ENCODE data around the gene CERS6. TPM values are rescaled to one million over a fixed set of nuclear protein-coding genes. Genes with fewer than 3 reads are reported as not detected.

Gene CERS6
- total and polyA plus RNA-seq, 2 of the 8 experiments (the other 6 are each of a cell fraction or from before 2014, with no cell fraction given): 6.8 to 28.2 TPM

GRCh38 chr2:168686452-168687191, 230.6 kb downstream of the CERS6 start:
- Histone ChIP-seq H3K18ac (ENCODE audit: extremely low read depth, low read length) (no peak overlapping the region), H2AFZ (ENCODE audit: low read length) (no peak overlapping the region), H4K5ac (ENCODE audit: insufficient read length, low read depth, low read length) (no peak overlapping the region), H3K9me3 (ENCODE audit: insufficient read depth in 2 of 2, low read depth in 1 of 2, low read length in 1 of 2) (no peaks in the 10 kb centered on the region), H3K27me3 (replicated peaks in 1 of 4; ENCODE audit: control insufficient read depth in 3 of 4, extremely low read depth in 1 of 4, insufficient read depth in 3 of 4, low read length in 3 of 4) (no peaks in the 10 kb centered on the region), H2BK20ac (ENCODE audit: low read length) (no peak overlapping the region), H3K4me1 (replicated peaks in 1 of 4; ENCODE audit: control insufficient read depth in 3 of 4, insufficient read depth in 4 of 4, low read length in 3 of 4) (peaks cover 0 to 5% (median 0%) of the 10 kb centered on the region in 4 experiments; a peak in 2 of 7 replicates), H2BK12ac (ENCODE audit: low read depth, low read length) (no peak overlapping the region), H4K91ac (replicated peaks; ENCODE audit: insufficient read length, low read length) (no peak overlapping the region), H4K20me1 (replicated peaks in 1 of 2; ENCODE audit: control insufficient read depth in 1 of 2, insufficient read depth in 2 of 2, low read length in 2 of 2) (no peaks in the 10 kb centered on the region), H3K27ac (ENCODE audit: low read depth, low read length) (no peak overlapping the region), H3K23ac (ENCODE audit: insufficient read length) (no peak overlapping the region), H3K79me2 (ENCODE audit: control insufficient read depth in 1 of 2, insufficient read depth in 2 of 2, low read length in 2 of 2) (no peaks in the 10 kb centered on the region), H3K9ac (replicated peaks in 1 of 4; ENCODE audit: extremely low read depth in 1 of 4, low read depth in 3 of 4, low read length in 3 of 4) (no peak overlapping the region), H3K79me1 (ENCODE audit: low read depth, low read length) (no peaks in the 10 kb centered on the region; the same call in 1 of the 2 replicates), H2BK15ac (ENCODE audit: low read length) (no peak overlapping the region), H3K56ac (replicated peaks; ENCODE audit: insufficient read length, low read depth, low read length) (no peak overlapping the region), H3K14ac (ENCODE audit: insufficient read length) (no peak overlapping the region), H3K4me3 (ENCODE audit: extremely low read depth in 1 of 4, insufficient read depth in 2 of 4, low read depth in 3 of 4, low read length in 4 of 4) (no peak overlapping the region), H2BK5ac (ENCODE audit: low read depth, low read length) (no peak overlapping the region), H3K36me3 (ENCODE audit: control insufficient read depth in 2 of 4, insufficient read depth in 4 of 4, low read length in 3 of 4) (no peaks in the 10 kb centered on the region), H3K4ac (replicated peaks; ENCODE audit: insufficient read length, low read depth, low read length) (no peak overlapping the region), H3K23me2 (ENCODE audit: low read depth, low read length) (no peaks in the 10 kb centered on the region), H3K4me2 (ENCODE audit: insufficient read depth in 1 of 2, low read depth in 2 of 2, low read length in 2 of 2) (no peak overlapping the region), H2AK5ac (ENCODE audit: low read depth, low read length) (no peak overlapping the region), H2BK120ac (replicated peaks; ENCODE audit: low read depth, low read length) (no peak overlapping the region), H4K8ac (ENCODE audit: extremely low read depth, insufficient read depth, low read length) (no peak overlapping the region)
- ChIA-PET CTCF (ENCODE audit: partially characterized antibody) (interaction anchor here (0.6 to 3.5 kb wide), 19 partner anchors 10 to 567 kb away, joined by 3 to 33 read pairs (median 4); no protein-coding TSS in a partner anchor), POLR2A (ENCODE audit: partially characterized antibody) (interaction anchor here (1.0 kb wide), 1 partner anchor 10 kb away, joined by 4 read pairs; no protein-coding TSS in a partner anchor)
- DNase-seq (ENCODE audit: low read depth in 1 of 2, low spot score in 2 of 2): no peak
- FAIRE-seq: no peak
- 93% methylated on average over 4 of the region's 4 CpGs; no CpG with 5 or more reads in 1 of the 2 experiments for WGBS, 2 experiments (ENCODE audit: extremely low coverage in 1 of 2, insufficient coverage in 1 of 2, insufficient read length in 1 of 2, insufficient replicate concordance in 2 of 2, low coverage in 1 of 2, low lambda C conversion rate in 2 of 2, missing lambda C conversion rate in 1 of 2)
- TF ChIP-seq TEAD4 (IDR thresholded peaks at IDR 0.05; ENCODE audit: low read depth, low read length) (no peak), BACH1 (IDR thresholded peaks at IDR 0.05; ENCODE audit: low read length) (no peak), E2F6 (IDR thresholded peaks at IDR 0.05) (no peak), KDM4A (IDR thresholded peaks at IDR 0.05; ENCODE audit: low read depth, low read length, severe bottlenecking) (no peak), SIRT6 (IDR thresholded peaks at IDR 0.05; ENCODE audit: low read length) (no peak), JUND (IDR thresholded peaks at IDR 0.05; ENCODE audit: low read length) (no peak), HDAC6 (IDR thresholded peaks at IDR 0.05; ENCODE audit: low read depth, low read length) (no peak), TBP (IDR thresholded peaks at IDR 0.05; ENCODE audit: low read depth, low read length) (no peak), PHF8 (conservative IDR thresholded peaks at IDR 0.05; ENCODE audit: low read depth, low read length) (no peak), ASH2L (IDR thresholded peaks at IDR 0.05; ENCODE audit: low read length) (no peak), ATF2 (IDR thresholded peaks at IDR 0.05; ENCODE audit: low read length) (no peak)
